Neural cell (in vitro differentiated cells): ENCODE data around the gene STEAP1B. TPM values are rescaled to one million over a fixed set of nuclear protein-coding genes. Genes with fewer than 3 reads are reported as not detected.

Experiments
- H2AFZ ChIP-seq: fragments of 200-600, 300-800 bp; sonication (generic), shearing (Covaris generic); 2 replicates; pipeline ENCODE4 v1.6.0; 2014; ENCODE audit warnings: low read depth, mild to moderate bottlenecking, antibody characterized with exemption, low read length, moderate library complexity
- H3F3A ChIP-seq: fragments of 200-600 bp; shearing (Covaris generic); 2 replicates; pipeline ENCODE4 v1.6.1; 2016; ENCODE audit warnings: mild to moderate bottlenecking, moderate library complexity, mixed read lengths, antibody characterized with exemption, low read length; ENCODE audit not compliant: insufficient read depth, poor library complexity, severe bottlenecking
- H3K27ac ChIP-seq: fragments of 200-600, 300-800 bp; sonication (generic), shearing (Covaris generic); 2 replicates; pipeline ENCODE4 v1.5.1; 2014; ENCODE audit warnings: mild to moderate bottlenecking, low read length, moderate library complexity
- H3K27me3 ChIP-seq: fragments of 300-800, 200-600 bp; sonication (generic), shearing (Covaris generic); 2 replicates; pipeline ENCODE4 v1.6.0; 2014; ENCODE audit warnings: mild to moderate bottlenecking, low read depth, low read length, moderate library complexity; ENCODE audit not compliant: insufficient read depth
- H3K36me3 ChIP-seq: fragments of 300-800, 200-600 bp; sonication (generic), shearing (Covaris generic); 2 replicates; pipeline ENCODE4 v1.5.1; 2014; ENCODE audit warnings: mild to moderate bottlenecking, antibody characterized with exemption, low read length, moderate library complexity; ENCODE audit not compliant: insufficient read depth
- H3K4me2 ChIP-seq: fragments of 300-800, 200-600 bp; sonication (generic), shearing (Covaris generic); 2 replicates; pipeline ENCODE4 v1.6.0; 2014; ENCODE audit warnings: mild to moderate bottlenecking, low read length
- H3K4me3 ChIP-seq: fragments of 300-800, 200-600 bp; sonication (generic), shearing (Covaris generic); 2 replicates; pipeline ENCODE4 v1.5.1; 2014; ENCODE audit warnings: mild to moderate bottlenecking, low read length, moderate library complexity
- H3K79me2 ChIP-seq: fragments of 200-600 bp; shearing (Covaris generic); replicated peaks from 2 replicates; pipeline ENCODE4 v1.6.0; 2014; ENCODE audit warnings: mild to moderate bottlenecking, low read length, moderate library complexity; ENCODE audit not compliant: insufficient read depth
- H3K9ac ChIP-seq: fragments of 300-800, 200-600 bp; sonication (generic), shearing (Covaris generic); 2 replicates; pipeline ENCODE4 v1.6.1; 2016; ENCODE audit warnings: mild to moderate bottlenecking, low read length, mixed read lengths
- H3K9me2 ChIP-seq: fragments of 200-600 bp; shearing (Covaris generic); 2 replicates; pipeline ENCODE4 v1.6.1; 2016; ENCODE audit warnings: mild to moderate bottlenecking, low read length, mixed read lengths; ENCODE audit not compliant: insufficient read depth
- H3K9me3 ChIP-seq: fragments of 200-600, 300-800 bp; sonication (generic), shearing (Covaris generic); 2 replicates; pipeline ENCODE4 v1.6.1; 2016; ENCODE audit warnings: mild to moderate bottlenecking, mixed run types, low read length, moderate library complexity, mixed read lengths
- H4K20me1 ChIP-seq: fragments of 200-600 bp; shearing (Covaris generic); 2 replicates; pipeline ENCODE4 v1.6.1; 2016; ENCODE audit warnings: mild to moderate bottlenecking, mixed run types; ENCODE audit not compliant: insufficient read depth
- EP300 ChIP-seq: fragments of 450-650 bp; conservative IDR thresholded peaks from 2 replicates; pipeline ENCODE4 v1.6.1; 2014; ENCODE audit warnings: antibody characterized with exemption, mild to moderate bottlenecking, moderate library complexity; ENCODE audit not compliant: poor library complexity, severe bottlenecking
- EZH2 ChIP-seq: fragments of 200-600, 300-800 bp; shearing (Covaris generic), sonication (generic); IDR thresholded peaks from 2 replicates; pipeline ENCODE4 v1.6.1; 2014; ENCODE audit warnings: antibody characterized with exemption, low read length, borderline replicate concordance, mild to moderate bottlenecking; ENCODE audit not compliant: insufficient read depth, poor library complexity, severe bottlenecking
- MXI1 ChIP-seq: fragments of 450-650 bp; conservative IDR thresholded peaks from 2 replicates; pipeline ENCODE4 v1.6.1; 2014; ENCODE audit warnings: antibody characterized with exemption, mild to moderate bottlenecking; ENCODE audit not compliant: poor library complexity, severe bottlenecking
- POLR2AphosphoS5 ChIP-seq: IDR thresholded peaks from 2 replicates; pipeline ENCODE4 v1.6.1; 2012
- RAD21 ChIP-seq: fragments of 450-650 bp; conservative IDR thresholded peaks from 2 replicates; pipeline ENCODE4 v1.6.1; 2014; ENCODE audit warnings: antibody characterized with exemption, mild to moderate bottlenecking, moderate library complexity
- REST ChIP-seq: IDR thresholded peaks from 2 replicates; pipeline ENCODE4 v1.6.1; 2012; ENCODE audit warnings: borderline replicate concordance
- SMC3 ChIP-seq: fragments of 450-650 bp; conservative IDR thresholded peaks from 2 replicates; pipeline ENCODE4 v1.6.1; 2014; ENCODE audit warnings: antibody characterized with exemption, mild to moderate bottlenecking, moderate library complexity; ENCODE audit not compliant: poor library complexity
- TAF1 ChIP-seq: IDR thresholded peaks from 2 replicates; pipeline ENCODE4 v1.6.1; 2012; ENCODE audit warnings: low read depth
- polyA plus RNA-seq: library from polyadenylated mRNA; depleted of rRNA; stranded (reverse); fragments of >200 nt; gene quantifications from 2 replicates; pipeline ENCODE4 v1.2.3, GENCODE V29; 2014
- TF ChIP-seq, protein P1 (sequence below): fragments of 450-650 bp; IDR thresholded peaks from 2 replicates; pipeline ENCODE4 v1.5.1; 2014; ENCODE audit warnings: antibody characterized with exemption, mild to moderate bottlenecking, moderate library complexity; ENCODE audit not compliant: poor library complexity, severe bottlenecking

Gene STEAP1B
- polyA plus RNA-seq, 1 donor from 2014 or later: 0.51 TPM

DNA sequence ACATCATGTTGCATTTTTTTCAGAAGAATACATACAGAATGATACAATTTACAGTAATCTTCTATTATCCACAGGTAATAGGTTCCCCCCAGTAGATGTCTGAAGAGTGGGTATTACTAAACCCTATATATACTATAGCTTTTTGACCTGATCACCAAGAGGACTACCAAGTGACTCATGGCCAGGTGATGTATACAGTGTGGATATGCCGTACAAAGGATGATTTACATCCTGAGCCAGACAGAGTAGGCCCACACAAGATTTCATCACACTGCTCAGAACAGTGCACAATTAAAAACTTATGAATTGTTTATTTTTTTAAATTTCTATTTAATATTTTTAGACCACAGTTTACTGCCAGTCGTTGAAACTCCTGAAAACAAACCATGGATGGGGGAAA, 70.6 kb downstream of the STEAP1B start:
- Histone ChIP-seq H3K27ac (no peak overlapping the region), H4K20me1 (no peaks in the 10 kb centered on the region), H3K9me3 (no peaks in the 10 kb centered on the region), H3K79me2 (no peaks in the 10 kb centered on the region), H3K4me3 (no peak overlapping the region), H3K9me2 (no peaks in the 10 kb centered on the region), H3K36me3 (no peaks in the 10 kb centered on the region), H3K4me2 (no peak overlapping the region), H3K27me3 (no peaks in the 10 kb centered on the region), H2AFZ (no peak overlapping the region), H3K9ac (no peak overlapping the region), H3F3A (no peaks in the 10 kb centered on the region)
- TF ChIP-seq, protein P1, sequence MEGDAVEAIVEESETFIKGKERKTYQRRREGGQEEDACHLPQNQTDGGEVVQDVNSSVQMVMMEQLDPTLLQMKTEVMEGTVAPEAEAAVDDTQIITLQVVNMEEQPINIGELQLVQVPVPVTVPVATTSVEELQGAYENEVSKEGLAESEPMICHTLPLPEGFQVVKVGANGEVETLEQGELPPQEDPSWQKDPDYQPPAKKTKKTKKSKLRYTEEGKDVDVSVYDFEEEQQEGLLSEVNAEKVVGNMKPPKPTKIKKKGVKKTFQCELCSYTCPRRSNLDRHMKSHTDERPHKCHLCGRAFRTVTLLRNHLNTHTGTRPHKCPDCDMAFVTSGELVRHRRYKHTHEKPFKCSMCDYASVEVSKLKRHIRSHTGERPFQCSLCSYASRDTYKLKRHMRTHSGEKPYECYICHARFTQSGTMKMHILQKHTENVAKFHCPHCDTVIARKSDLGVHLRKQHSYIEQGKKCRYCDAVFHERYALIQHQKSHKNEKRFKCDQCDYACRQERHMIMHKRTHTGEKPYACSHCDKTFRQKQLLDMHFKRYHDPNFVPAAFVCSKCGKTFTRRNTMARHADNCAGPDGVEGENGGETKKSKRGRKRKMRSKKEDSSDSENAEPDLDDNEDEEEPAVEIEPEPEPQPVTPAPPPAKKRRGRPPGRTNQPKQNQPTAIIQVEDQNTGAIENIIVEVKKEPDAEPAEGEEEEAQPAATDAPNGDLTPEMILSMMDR: no peak
- TF ChIP-seq EZH2: no peak
- TF ChIP-seq MXI1: no peak
- no peak for TF ChIP-seq POLR2AphosphoS5
- TF ChIP-seq EP300: no peak
- no peak for TF ChIP-seq SMC3
- no peak for TF ChIP-seq REST
- TF ChIP-seq TAF1: no peak

DNA sequence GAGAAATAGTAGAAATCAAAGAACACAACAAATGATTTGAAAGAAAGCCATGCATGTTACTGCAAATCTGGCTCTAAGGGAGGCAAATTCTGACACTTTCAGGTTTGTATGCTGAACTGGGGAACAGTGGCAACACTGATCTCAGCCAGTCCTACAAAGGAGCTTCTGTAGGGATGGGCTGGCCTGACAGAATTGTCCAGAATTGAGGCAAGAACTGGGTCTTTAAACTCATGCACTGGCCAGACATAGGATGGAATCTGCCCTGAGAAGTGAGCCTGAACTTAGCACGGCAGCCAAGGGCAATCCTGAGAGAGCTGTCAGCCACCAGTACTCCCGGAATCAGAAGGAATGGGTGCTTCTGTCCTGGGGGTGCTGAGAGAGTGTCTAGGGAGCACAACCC, 72.1 kb downstream of the STEAP1B start:
- H3K27ac ChIP-seq: no peak overlapping the region
- TF ChIP-seq SMC3 (no peak), RAD21 (no peak), MXI1 (no peak), EP300 (no peak), POLR2AphosphoS5 (no peak), EZH2 (no peak), TAF1 (no peak), REST (no peak)
- TF ChIP-seq, protein P1: no peak
- H4K20me1 ChIP-seq: no peaks in the 10 kb centered on the region
- no peaks in the 10 kb centered on the region for H3K79me2 ChIP-seq
- H3K36me3 ChIP-seq: no peaks in the 10 kb centered on the region
- H3K9ac ChIP-seq: no peak overlapping the region
- no peaks in the 10 kb centered on the region for H3K27me3 ChIP-seq
- H3K4me3 ChIP-seq: no peak overlapping the region
- H3K4me2 ChIP-seq: no peak overlapping the region
- no peaks in the 10 kb centered on the region for H3K9me2 ChIP-seq
- no peak overlapping the region for H2AFZ ChIP-seq
- no peaks in the 10 kb centered on the region for H3F3A ChIP-seq
- no peaks in the 10 kb centered on the region for H3K9me3 ChIP-seq
